H7 (cell line): ENCODE results near the gene MOV10L1. TPM values are rescaled to one million over a fixed set of nuclear protein-coding genes. Genes with fewer than 3 reads are reported as not detected.
"Not testable (repeated sequence)": the region's sequence is repeated elsewhere in the genome, so short reads cannot be mapped to it uniquely, and the experiment has no call there.

Experiments used
- DNase-seq: peaks from one replicate; pipeline ENCODE4 v3.0.0; 2012
- H3K27me3 ChIP-seq: 2 replicates; pipeline ENCODE4 v1.6.0; 2011; ENCODE audit warnings: mild to moderate bottlenecking, low read length; ENCODE audit not compliant: control insufficient read depth, insufficient read depth
- H3K36me3 ChIP-seq: replicated peaks from 2 replicates; pipeline ENCODE4 v1.5.1; 2011; ENCODE audit warnings: low read length; ENCODE audit not compliant: control insufficient read depth, insufficient read depth
- H3K4me3 ChIP-seq: 2 replicates; pipeline ENCODE4 v1.5.1; 2011; ENCODE audit warnings: low read depth, mild to moderate bottlenecking, control low read depth, low read length, moderate library complexity; ENCODE audit not compliant: insufficient read depth
- total RNA-seq: library from RNA; depleted of rRNA; stranded (reverse); fragments of >200 nt; shearing (Covaris generic); gene quantifications from 2 replicates; pipeline ENCODE4 v1.2.3, GENCODE V29; 2014

Gene MOV10L1
- total RNA-seq, 1 experiment from 2014 or later = not detected

GRCh38 chr22:50118557-50119168 is 28.9 kb downstream of the MOV10L1 start:
- DNase-seq = no peak
- Histone ChIP-seq H3K27me3 (no peaks in the 10 kb centered on the region), H3K4me3 (no peak overlapping the region), H3K36me3 (no peaks in the 10 kb centered on the region)

- H3K36me3 ChIP-seq = no peaks in the 10 kb centered on the region
- no peaks in the 10 kb centered on the region for H3K27me3 ChIP-seq
- no peak overlapping the region for H3K4me3 ChIP-seq
- DNase-seq = peak; percentile 7
Observed at GRCh38 chr22:50119169-50119767, 29.5 kb downstream of the MOV10L1 start.

- Histone ChIP-seq H3K36me3 (no peaks in the 10 kb centered on the region), H3K27me3 (no peaks in the 10 kb centered on the region), H3K4me3 (no peak overlapping the region)
- peak; percentile 10 for DNase-seq
Observed at GRCh38 chr22:50119768-50120251, 30.0 kb downstream of the MOV10L1 start.

DNA sequence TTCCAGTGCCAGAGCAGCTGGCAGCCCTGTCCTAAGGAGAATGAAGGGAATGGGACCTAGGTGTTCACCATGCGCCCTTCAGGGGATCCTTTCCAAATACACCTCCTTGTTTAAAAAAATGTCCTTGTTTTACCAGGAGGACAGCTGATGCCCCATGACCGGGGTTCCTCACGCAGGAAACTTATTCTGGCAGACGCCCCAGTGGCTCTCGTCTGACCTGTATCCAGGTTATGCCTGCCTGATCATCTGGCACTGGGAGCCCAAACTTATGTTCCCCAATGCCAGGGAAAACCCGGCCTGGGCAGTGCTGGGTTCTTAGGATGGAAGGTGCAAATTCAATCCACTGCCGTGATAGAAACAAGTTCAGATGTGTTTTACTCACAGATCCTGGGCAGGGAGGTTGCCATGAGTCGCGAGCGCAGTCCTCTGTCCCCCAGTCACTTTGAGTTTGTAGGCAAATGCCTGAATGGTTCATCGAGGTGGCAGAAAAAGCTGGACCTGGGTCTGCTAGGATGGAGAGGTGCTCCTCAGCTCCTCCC is 31.5 kb downstream of the MOV10L1 start:
- DNase-seq = no peak
- Histone ChIP-seq H3K36me3 (no peaks in the 10 kb centered on the region), H3K27me3 (no peaks in the 10 kb centered on the region), H3K4me3 (no peak overlapping the region)

DNA sequence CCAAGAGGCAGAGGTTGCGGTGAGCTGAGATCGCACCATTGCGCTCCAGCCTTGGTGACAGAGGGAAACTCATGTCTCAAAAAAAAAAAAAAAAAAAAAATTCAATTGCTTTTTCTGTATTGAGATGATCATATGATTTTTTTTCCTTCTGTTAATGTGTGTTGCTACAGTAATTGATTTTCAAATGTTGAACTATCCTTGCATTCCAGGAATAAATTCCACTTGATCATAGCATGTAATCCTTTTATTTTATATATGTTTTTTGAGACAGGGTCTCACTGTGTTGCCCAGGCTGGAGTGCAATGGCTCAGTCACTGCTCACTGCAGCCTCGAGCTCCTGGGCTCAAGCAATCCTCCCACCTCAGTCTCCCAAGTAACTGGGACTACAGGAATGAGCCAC is 33.3 kb downstream of the MOV10L1 start:
- no peak for DNase-seq
- Histone ChIP-seq H3K4me3 (no peak overlapping the region), H3K36me3 (no peaks in the 10 kb centered on the region), H3K27me3 (no peaks in the 10 kb centered on the region)

DNA sequence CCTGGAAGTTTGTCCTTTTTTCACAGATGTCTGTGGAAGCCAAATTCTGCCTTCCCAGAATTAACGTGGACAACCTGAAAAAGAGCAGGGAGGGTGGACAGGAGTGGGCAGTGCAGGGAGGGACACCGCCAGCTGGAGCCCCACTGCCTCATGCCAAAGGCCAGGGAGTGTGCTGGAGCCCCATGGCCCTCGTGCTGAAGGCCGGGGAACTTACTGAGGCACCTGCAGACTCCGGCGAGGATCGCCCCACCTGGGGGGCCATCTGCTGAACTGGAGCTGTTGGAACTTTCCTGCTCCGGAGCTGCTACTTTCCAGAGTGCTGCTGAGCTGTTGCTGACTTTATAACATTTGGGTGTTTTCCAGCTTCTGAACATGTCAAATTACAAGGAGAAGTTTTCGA is 35.2 kb downstream of the MOV10L1 start:
- DNase-seq = peak; percentile 7

DNA sequence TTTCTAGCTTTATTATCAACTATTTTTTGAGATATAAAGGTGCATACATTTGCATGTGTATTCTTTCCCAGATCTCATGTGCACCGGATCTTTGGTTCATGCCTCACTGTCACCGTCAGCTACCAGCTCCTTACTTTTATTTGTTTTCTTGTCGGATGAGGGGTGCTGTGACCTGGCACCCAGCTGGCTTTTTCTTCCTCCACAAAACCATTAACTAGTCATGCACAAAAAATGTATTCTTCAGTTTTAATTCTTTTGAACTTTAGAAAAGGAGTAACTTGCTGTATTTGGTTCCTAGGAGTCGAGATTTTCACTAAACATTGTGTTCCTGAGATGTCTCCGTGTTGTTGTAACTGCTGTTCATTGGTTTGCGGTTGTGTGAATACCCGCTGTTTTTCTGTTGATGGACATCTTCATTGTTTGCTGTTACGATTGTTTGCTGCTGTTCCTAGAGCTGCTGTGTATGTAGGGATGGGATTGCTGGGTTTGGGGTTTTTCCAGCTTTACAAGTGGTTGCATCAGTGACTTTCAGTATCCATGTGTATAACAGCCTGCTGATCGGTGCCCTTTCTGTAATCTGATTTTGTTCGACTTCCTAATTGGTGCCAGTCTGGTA is 39.4 kb downstream of the MOV10L1 start:
- peak; percentile 5 for DNase-seq
- H3K36me3 ChIP-seq = no peaks in the 10 kb centered on the region
- no peak overlapping the region for H3K4me3 ChIP-seq
- H3K27me3 ChIP-seq = no peaks in the 10 kb centered on the region

More for the DNA sequence above, 35.2 kb downstream of the MOV10L1 start:
- no peak overlapping the region for H3K4me3 ChIP-seq
- no peaks in the 10 kb centered on the region for H3K27me3 ChIP-seq
- no peaks in the 10 kb centered on the region for H3K36me3 ChIP-seq

- Histone ChIP-seq H3K27me3 (no peaks in the 10 kb centered on the region), H3K4me3 (no peak overlapping the region), H3K36me3 (no peaks in the 10 kb centered on the region)
- DNase-seq = no peak
Observed at GRCh38 chr22:50131894-50132293, 42.1 kb downstream of the MOV10L1 start.

- peak; percentile 10 for DNase-seq
- H3K36me3 ChIP-seq = no peaks in the 10 kb centered on the region
- H3K27me3 ChIP-seq = no peaks in the 10 kb centered on the region
- no peak overlapping the region for H3K4me3 ChIP-seq
Observed at GRCh38 chr22:50134481-50134880, 44.7 kb downstream of the MOV10L1 start.

DNA sequence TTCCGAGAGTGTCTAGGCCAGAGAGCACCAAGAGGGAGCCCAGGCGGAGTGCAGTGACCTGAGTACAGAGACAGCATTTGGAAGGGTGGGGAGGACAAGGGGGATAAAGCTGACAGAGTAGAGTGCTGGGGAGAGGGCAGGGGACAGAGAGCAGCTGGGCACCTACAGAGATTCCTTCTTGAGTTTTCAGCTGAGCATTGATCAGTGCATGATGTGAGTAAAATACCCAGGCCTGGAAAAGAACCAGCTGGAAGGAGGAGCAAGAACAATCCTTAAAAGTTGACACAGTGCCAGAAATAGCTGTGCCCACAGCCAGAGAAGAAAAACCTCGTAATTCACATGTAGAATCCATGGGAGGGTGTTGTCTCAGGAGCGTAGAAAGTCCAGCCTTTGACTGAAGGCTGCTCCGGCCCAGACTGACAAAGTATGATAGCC is 46.8 kb downstream of the MOV10L1 start:
- H3K4me3 ChIP-seq = no peak overlapping the region

DNA sequence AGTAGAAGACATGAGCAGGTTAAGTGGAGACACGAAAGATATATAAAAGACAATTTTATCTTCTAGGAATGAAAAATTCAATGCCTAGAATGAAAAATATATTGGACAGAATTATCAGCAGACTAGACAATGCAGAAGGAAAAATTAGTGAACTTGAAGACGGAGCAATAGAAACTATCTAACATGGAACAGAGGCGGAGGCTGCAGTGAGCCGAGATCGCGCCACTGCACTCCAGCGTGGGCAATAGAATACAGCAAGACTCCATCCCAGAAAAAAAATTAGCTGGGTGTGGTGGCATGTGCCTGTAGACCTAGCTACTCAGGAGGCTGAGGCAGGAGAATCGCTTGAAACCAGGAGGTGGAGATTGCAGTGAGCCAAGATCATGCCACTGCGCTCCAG is 47.5 kb downstream of the MOV10L1 start:
- H3K36me3 ChIP-seq, H3K27me3 ChIP-seq, DNase-seq, H3K4me3 ChIP-seq: not testable (repeated sequence)

More for the DNA sequence above, 46.8 kb downstream of the MOV10L1 start:
- DNase-seq = no peak
- Histone ChIP-seq H3K27me3 (no peaks in the 10 kb centered on the region), H3K36me3 (no peaks in the 10 kb centered on the region)

GRCh38 chr22:50138041-50138440 is 48.2 kb downstream of the MOV10L1 start:
- no peak overlapping the region for H3K4me3 ChIP-seq
- no peak for DNase-seq
- no peaks in the 10 kb centered on the region for H3K36me3 ChIP-seq
- H3K27me3 ChIP-seq = no peaks in the 10 kb centered on the region

GRCh38 chr22:50138988-50139387 is 49.2 kb downstream of the MOV10L1 start:
- Histone ChIP-seq H3K36me3 (no peaks in the 10 kb centered on the region), H3K27me3 (no peaks in the 10 kb centered on the region), H3K4me3 (no peak overlapping the region)
- DNase-seq = no peak

DNA sequence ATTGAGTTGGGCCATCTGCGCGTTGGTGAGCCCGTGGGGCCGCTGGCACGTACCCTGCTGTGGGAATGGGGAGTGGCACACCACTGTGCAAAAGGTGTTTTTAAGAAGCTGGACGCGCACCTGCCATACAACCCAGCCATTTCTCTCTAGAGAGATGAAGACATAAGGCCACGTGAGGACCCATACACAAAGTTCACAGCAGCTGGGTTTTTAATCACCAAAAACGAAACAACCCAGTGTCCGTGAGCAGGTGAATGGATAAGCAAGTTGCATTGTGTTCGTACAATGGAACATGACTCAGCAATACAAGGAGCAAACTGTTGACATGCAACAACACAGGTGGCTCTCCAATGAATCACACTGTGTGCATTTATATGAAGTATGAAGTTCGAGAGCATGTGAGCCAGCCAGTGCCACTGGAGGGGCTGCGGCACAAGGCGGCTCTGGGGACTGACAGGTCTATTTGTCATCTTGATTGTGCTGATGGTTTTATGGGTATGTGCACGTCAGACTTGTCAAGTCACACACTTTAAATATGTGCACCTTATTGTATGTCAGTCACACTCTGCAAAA is 50.1 kb downstream of the MOV10L1 start:
- H3K4me3 ChIP-seq = no peak overlapping the region
- peak; percentile 8 for DNase-seq
- no peaks in the 10 kb centered on the region for H3K36me3 ChIP-seq
- H3K27me3 ChIP-seq = no peaks in the 10 kb centered on the region

DNA sequence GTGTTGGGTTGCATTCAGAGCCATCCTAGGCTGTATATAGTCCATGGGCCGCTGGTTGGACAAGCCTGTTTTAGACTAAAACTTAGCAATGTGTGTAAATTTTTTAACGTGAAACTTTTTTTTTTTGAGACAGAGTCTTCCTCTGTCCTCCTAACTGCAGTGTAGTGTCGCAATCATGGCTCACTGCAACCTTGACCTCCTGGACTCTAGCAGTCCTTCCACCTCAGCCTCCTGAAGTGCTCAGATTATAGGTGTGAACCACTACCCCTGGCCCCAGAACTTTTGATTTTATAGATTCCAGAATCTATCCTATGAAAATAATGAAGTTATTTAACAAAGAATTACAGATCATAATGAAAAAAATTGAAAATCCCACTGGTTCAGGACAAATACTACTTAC is 50.8 kb downstream of the MOV10L1 start:
- Histone ChIP-seq H3K4me3 (no peak overlapping the region), H3K27me3 (no peaks in the 10 kb centered on the region), H3K36me3 (no peaks in the 10 kb centered on the region)
- DNase-seq = no peak
